ENCODE data around the gene COX8A.

DNA sequence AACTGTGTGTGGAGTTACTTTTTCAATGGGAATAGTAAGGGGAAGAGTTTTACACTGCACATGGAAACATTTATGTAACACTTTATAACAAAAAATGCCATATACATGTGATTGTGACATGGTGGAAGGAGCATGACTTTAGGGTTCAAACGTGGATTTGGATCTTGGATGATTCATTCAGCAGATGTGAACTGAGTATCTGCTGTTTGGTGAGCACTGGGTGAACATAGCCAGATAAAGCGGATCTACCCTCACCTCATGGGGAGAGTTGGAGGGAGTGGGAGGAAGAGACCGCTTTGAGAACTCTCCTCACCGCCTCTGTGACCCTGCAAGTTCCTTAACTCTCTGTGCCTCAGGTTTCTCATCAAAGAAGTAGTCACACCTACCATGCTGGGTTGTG is 32.5 kb upstream of the COX8A start:
- TF ChIP-seq, protein P1, sequence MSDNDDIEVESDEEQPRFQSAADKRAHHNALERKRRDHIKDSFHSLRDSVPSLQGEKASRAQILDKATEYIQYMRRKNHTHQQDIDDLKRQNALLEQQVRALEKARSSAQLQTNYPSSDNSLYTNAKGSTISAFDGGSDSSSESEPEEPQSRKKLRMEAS (IDR thresholded peaks at IDR 0.05) = no peak
- TF ChIP-seq, protein P2, sequence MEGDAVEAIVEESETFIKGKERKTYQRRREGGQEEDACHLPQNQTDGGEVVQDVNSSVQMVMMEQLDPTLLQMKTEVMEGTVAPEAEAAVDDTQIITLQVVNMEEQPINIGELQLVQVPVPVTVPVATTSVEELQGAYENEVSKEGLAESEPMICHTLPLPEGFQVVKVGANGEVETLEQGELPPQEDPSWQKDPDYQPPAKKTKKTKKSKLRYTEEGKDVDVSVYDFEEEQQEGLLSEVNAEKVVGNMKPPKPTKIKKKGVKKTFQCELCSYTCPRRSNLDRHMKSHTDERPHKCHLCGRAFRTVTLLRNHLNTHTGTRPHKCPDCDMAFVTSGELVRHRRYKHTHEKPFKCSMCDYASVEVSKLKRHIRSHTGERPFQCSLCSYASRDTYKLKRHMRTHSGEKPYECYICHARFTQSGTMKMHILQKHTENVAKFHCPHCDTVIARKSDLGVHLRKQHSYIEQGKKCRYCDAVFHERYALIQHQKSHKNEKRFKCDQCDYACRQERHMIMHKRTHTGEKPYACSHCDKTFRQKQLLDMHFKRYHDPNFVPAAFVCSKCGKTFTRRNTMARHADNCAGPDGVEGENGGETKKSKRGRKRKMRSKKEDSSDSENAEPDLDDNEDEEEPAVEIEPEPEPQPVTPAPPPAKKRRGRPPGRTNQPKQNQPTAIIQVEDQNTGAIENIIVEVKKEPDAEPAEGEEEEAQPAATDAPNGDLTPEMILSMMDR (IDR thresholded peaks at IDR 0.05; ENCODE audit: control extremely low read depth in 1 of 3, insufficient read depth in 1 of 3, low read depth in 1 of 3, low read length in 3 of 3) = no peak
- TF ChIP-seq KDM1A (IDR thresholded peaks at IDR 0.05; ENCODE audit: borderline replicate concordance, low read length) (no peak), HDAC6 (IDR thresholded peaks at IDR 0.05; ENCODE audit: low read depth, low read length) (no peak), NRF1 (IDR thresholded peaks at IDR 0.05; ENCODE audit: low read depth, low read length) (no peak), MAFK (IDR thresholded peaks at IDR 0.05; ENCODE audit: low read depth, low read length) (no peak)
